GM23338 (cell line): Measurements from ENCODE around the gene EXOC6. TPM values are rescaled to one million over a fixed set of nuclear protein-coding genes. Genes with fewer than 3 reads are reported as not detected.

Source experiments
- ETS1 ChIP-seq: IDR thresholded peaks from 2 replicates; pipeline ENCODE4 v1.6.1; 2016; ENCODE audit warnings: antibody characterized with exemption
- JUNB ChIP-seq: IDR thresholded peaks from one replicate; pipeline ENCODE4 v1.6.1; 2016; ENCODE audit warnings: antibody characterized with exemption; ENCODE audit not compliant: unreplicated experiment
- NANOG ChIP-seq: IDR thresholded peaks from 2 replicates; pipeline ENCODE4 v1.6.1; 2016; ENCODE audit warnings: antibody characterized with exemption, borderline replicate concordance
- POLR2AphosphoS5 ChIP-seq: IDR thresholded peaks from 2 replicates; pipeline ENCODE4 v1.6.1; 2016; ENCODE audit warnings: antibody characterized with exemption, low read depth
- REST ChIP-seq: IDR thresholded peaks from one replicate; pipeline ENCODE4 v1.6.1; 2018; ENCODE audit warnings: antibody characterized with exemption; ENCODE audit not compliant: unreplicated experiment
- ZNF331 ChIP-seq: fragments of 250-450 bp; sonication (Bioruptor Pico); IDR thresholded peaks from 2 replicates; pipeline ENCODE4 v1.5.0; 2020; ENCODE audit warnings: low read depth, mild to moderate bottlenecking, moderate library complexity
- ZNF462 ChIP-seq: fragments of 250-450 bp; sonication (Bioruptor Pico); IDR thresholded peaks from 2 replicates; pipeline ENCODE4 v1.5.0; 2020; ENCODE audit warnings: mild to moderate bottlenecking, moderate library complexity
- polyA plus RNA-seq: library from polyadenylated mRNA; unstranded; fragments of >200 nt; fragmentation: Nextera tagmentation; extraction: Ambion mirVana; gene quantifications from 2 replicates; pipeline ENCODE4 v1.2.1, GENCODE V29; 2016
- total RNA-seq: library from RNA; depleted of rRNA; stranded (reverse); fragments of >200 nt; shearing (Covaris generic); gene quantifications from 2 replicates; pipeline ENCODE4 v1.2.3, GENCODE V29; 2014

The EXOC6 gene
- total and polyA plus RNA-seq, 2 experiments from 2014 or later: 5.0 to 6.0 TPM

- TF ChIP-seq ZNF462 (CRISPR knock-in tag): no peak
- no peak for TF ChIP-seq JUNB
- TF ChIP-seq ZNF331 (CRISPR knock-in tag): no peak
- TF ChIP-seq ETS1: no peak
- TF ChIP-seq REST: no peak
- TF ChIP-seq NANOG: no peak
- no peak for TF ChIP-seq POLR2AphosphoS5
These were observed 860 bp downstream of the EXOC6 start (continued) for GRCh38 chr10:92849234-92849525.
